Parathyroid adenoma (tissue), 2 donors: ENCODE data around the gene RANBP10.

Source experiments
- H2AFZ ChIP-seq: fragments of 300-600 bp; sonication (generic); one replicate; pipeline ENCODE4 v1.7.0; 2017; ENCODE audit warnings: antibody characterized with exemption, mild to moderate bottlenecking
- H3K27ac ChIP-seq: fragments of 300-600 bp; sonication (generic); one replicate; pipeline ENCODE4 v1.7.0; 2017
- H3K27me3 ChIP-seq: fragments of 300-600 bp; sonication (generic); one replicate; pipeline ENCODE4 v1.7.0; 2017; ENCODE audit warnings: low read length; ENCODE audit not compliant: control insufficient read depth, insufficient read depth
- H3K36me3 ChIP-seq: fragments of 300-600 bp; sonication (generic); one replicate; pipeline ENCODE4 v1.7.0; 2017; ENCODE audit warnings: low read length; ENCODE audit not compliant: control insufficient read depth, insufficient read depth
- H3K4me1 ChIP-seq: fragments of 300-600 bp; sonication (generic); one replicate; pipeline ENCODE4 v1.7.0; 2017; ENCODE audit warnings: control low read depth
- H3K4me2 ChIP-seq: fragments of 300-600 bp; sonication (generic); one replicate; pipeline ENCODE4 v1.7.0; 2017; ENCODE audit warnings: low read length
- H3K4me3 ChIP-seq: fragments of 300-600 bp; sonication (generic); one replicate; pipeline ENCODE4 v1.7.0; 2017; ENCODE audit warnings: low read depth, low read length
- H3K79me2 ChIP-seq: fragments of 300-600 bp; sonication (generic); one replicate; pipeline ENCODE4 v1.7.0; 2017; ENCODE audit warnings: control low read depth
- H3K9ac ChIP-seq: fragments of 300-600 bp; sonication (generic); one replicate; pipeline ENCODE4 v1.7.0; 2017; ENCODE audit warnings: mild to moderate bottlenecking
- H3K9me3 ChIP-seq: fragments of 300-600 bp; sonication (generic); one replicate; pipeline ENCODE4 v1.7.0; 2017; ENCODE audit warnings: low read length; ENCODE audit not compliant: control insufficient read depth
- TF ChIP-seq, protein P1 (sequence below): fragments of 300-600 bp; sonication (generic); IDR thresholded peaks from one replicate; pipeline ENCODE4 v1.7.0; 2017; ENCODE audit warnings: antibody characterized with exemption, mild to moderate bottlenecking
- donor health status: primary hyperparathyroidism.

The RANBP10 gene

DNA sequence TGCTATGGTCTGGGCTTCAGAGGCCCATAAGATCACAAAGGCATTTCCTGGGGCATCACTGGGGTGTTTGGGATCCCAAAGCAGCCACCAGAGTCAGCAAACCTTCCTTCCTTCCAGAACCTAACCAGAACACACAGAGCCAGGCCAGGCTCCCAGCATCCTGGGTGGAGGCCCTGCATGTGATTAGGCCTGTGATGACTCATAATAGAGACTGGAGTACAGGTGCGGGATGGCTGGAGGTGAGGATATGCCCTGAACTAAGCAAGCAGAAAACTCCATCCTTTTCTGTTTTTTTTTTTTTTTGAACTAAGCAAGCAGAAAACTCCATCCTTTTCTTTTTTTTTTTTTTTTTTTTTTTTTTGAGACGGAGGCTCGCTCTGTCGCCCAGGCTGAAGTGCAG, 69.5 kb downstream of the RANBP10 start:
- Histone ChIP-seq H3K36me3 (no peaks in the 10 kb centered on the region), H3K4me1 (no peaks in the 10 kb centered on the region), H3K9me3 (no peaks in the 10 kb centered on the region), H3K79me2 (no peaks in the 10 kb centered on the region), H2AFZ (no peak overlapping the region), H3K9ac (no peak overlapping the region), H3K27ac (no peak overlapping the region), H3K4me3 (no peak overlapping the region), H3K4me2 (no peak overlapping the region), H3K27me3 (no peaks in the 10 kb centered on the region)
- TF ChIP-seq, protein P1, sequence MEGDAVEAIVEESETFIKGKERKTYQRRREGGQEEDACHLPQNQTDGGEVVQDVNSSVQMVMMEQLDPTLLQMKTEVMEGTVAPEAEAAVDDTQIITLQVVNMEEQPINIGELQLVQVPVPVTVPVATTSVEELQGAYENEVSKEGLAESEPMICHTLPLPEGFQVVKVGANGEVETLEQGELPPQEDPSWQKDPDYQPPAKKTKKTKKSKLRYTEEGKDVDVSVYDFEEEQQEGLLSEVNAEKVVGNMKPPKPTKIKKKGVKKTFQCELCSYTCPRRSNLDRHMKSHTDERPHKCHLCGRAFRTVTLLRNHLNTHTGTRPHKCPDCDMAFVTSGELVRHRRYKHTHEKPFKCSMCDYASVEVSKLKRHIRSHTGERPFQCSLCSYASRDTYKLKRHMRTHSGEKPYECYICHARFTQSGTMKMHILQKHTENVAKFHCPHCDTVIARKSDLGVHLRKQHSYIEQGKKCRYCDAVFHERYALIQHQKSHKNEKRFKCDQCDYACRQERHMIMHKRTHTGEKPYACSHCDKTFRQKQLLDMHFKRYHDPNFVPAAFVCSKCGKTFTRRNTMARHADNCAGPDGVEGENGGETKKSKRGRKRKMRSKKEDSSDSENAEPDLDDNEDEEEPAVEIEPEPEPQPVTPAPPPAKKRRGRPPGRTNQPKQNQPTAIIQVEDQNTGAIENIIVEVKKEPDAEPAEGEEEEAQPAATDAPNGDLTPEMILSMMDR: no peak

DNA sequence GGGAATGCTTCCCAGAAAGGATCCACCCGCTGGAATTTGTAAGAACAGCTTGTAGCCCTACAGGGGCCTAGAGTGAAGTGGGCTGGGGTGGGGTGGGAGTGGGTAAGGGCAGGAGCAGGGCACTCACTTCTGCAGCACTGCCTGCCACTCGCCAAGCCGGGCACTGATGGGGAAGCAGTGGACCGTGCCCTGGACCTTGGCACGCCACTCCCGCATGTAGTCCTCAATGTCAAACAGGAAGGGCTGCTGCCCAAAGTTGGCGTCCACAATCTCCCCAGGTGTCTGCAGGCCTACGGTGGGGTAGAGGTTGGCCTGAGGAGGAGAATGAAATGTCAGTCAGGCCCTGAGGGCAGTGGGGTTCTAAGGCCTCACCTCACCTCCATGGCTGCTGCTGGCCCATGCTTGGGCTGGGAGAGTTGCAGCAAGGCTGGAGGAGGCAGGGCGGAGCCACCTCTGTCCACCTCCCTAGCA, 71.6 kb downstream of the RANBP10 start:
- H3K4me1 ChIP-seq: no peaks in the 10 kb centered on the region

DNA sequence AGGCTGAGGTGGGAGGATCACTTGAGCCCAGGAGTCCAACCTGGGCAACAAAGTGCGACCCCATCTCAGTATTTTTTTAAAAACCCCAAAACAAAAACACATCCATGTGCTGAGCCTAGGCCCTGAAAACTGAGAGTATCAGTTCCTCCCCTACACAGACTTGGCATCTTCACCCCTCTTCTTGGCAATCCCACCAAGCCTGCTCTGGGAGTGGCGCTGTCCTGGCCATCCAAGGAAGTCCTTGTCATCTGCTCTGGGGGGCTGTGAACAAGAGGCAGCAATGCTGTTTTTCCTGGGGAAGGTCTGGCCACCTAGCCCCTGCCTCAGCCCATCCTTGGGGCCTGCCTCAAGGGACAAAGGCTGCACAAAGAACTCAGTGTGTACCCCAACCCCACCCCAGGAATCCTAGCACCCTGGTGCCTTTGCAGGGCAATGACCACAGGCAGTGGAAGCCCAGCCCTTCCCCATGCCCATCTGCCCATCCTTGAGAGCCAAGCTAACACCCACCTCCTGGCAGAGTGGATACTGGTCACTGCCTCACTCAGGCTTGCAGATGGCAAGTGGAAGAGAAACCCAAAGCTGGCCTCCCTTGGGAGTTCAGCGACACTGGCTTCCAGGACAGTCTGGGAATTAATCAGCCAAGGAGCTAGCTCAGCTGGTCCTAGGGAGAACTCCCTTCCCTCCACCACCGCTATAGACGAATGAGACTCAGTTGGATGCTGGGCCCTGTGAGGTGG, 72.5 kb downstream of the RANBP10 start:
- H3K9me3 ChIP-seq: no peaks in the 10 kb centered on the region
- H3K4me3 ChIP-seq: no peak overlapping the region
- H3K4me1 ChIP-seq: no peaks in the 10 kb centered on the region
- no peak overlapping the region for H3K27ac ChIP-seq
- H3K4me2 ChIP-seq: no peak overlapping the region
- H3K36me3 ChIP-seq: no peaks in the 10 kb centered on the region
- no peak overlapping the region for H3K9ac ChIP-seq
- H2AFZ ChIP-seq: no peak overlapping the region
- H3K27me3 ChIP-seq: no peaks in the 10 kb centered on the region
- TF ChIP-seq, protein P1: no peak
- no peaks in the 10 kb centered on the region for H3K79me2 ChIP-seq

More for the DNA sequence above, 71.6 kb downstream of the RANBP10 start:
- Histone ChIP-seq H3K36me3 (no peaks in the 10 kb centered on the region), H2AFZ (no peak overlapping the region), H3K4me3 (no peak overlapping the region), H3K27ac (no peak overlapping the region), H3K4me2 (no peak overlapping the region), H3K9ac (no peak overlapping the region), H3K27me3 (no peaks in the 10 kb centered on the region), H3K9me3 (no peaks in the 10 kb centered on the region), H3K79me2 (no peaks in the 10 kb centered on the region)
- TF ChIP-seq, protein P1: no peak

DNA sequence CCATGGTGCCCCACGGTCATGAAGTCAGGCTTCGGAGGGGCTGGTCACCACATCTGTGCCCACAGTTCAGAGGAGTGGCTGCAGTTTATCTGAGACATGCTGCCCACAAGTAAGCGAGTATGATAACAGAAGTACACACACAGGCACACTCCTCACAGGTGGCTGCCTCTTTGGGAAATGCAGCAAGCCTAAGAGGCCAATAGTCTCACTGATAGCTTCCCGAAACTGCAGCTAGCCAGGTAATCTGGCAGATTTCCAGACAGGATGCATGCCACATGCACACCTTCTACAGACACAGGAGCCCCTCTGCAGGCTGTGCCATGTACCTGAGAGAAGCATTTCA, 74.6 kb downstream of the RANBP10 start:
- TF ChIP-seq, protein P1: no peak

More for the DNA sequence above, 74.6 kb downstream of the RANBP10 start:
- H3K27ac ChIP-seq: no peak overlapping the region
- no peaks in the 10 kb centered on the region for H3K9me3 ChIP-seq
- no peak overlapping the region for H3K4me2 ChIP-seq
- no peaks in the 10 kb centered on the region for H3K27me3 ChIP-seq
- H3K9ac ChIP-seq: no peak overlapping the region
- no peaks in the 10 kb centered on the region for H3K36me3 ChIP-seq
- H3K4me3 ChIP-seq: no peak overlapping the region
- no peak overlapping the region for H2AFZ ChIP-seq
- no peaks in the 10 kb centered on the region for H3K79me2 ChIP-seq
- H3K4me1 ChIP-seq: no peaks in the 10 kb centered on the region
